Measurements from ENCODE around the gene SOST.

SOST gene

DNA sequence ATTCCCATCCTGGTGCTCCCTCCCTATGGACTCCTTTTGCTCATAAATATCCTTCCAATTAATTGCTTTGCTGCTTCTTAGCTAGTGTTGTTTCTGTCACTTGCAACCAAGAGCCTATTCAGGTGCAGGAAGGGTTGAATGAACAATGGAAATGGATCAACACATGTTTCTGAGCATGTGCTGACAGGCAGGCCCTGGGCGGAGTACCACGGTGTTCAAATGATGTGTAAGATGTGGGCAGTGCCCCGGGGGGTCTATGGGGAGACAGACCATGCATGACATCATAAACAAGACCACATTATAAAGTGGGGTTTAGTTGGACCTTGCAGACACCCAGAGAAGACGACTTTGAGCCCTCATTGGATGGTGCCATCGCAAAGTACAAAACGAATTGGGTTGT, 48.5 kb downstream of the SOST start:
- peaks cover 41% of the 10 kb centered on the region for H3K27me3 ChIP-seq (ENCODE audit: insufficient read depth, low read depth)
- no peak overlapping the region for H3K9ac ChIP-seq
- no peak overlapping the region for H2AFZ ChIP-seq (ENCODE audit: low read depth)
- no peaks in the 10 kb centered on the region for H4K20me1 ChIP-seq (ENCODE audit: insufficient read depth)
- no peak overlapping the region for H3K27ac ChIP-seq
- no peak overlapping the region for H3K4me2 ChIP-seq
- no peak overlapping the region for H3K4me3 ChIP-seq (IDR thresholded peaks at IDR 0.05; ENCODE audit: insufficient read depth, low read depth, low read length)
- no peaks in the 10 kb centered on the region for H3K36me3 ChIP-seq (ENCODE audit: insufficient read depth)
- H3K79me2 ChIP-seq (ENCODE audit: insufficient read depth, low read depth), result no peaks in the 10 kb centered on the region
- H3K4me1 ChIP-seq (ENCODE audit: low read depth, poor library complexity, severe bottlenecking), result no peaks in the 10 kb centered on the region
- no peak for TF ChIP-seq CTCF (conservative IDR thresholded peaks at IDR 0.05; ENCODE audit: low read depth, low read length)

DNA sequence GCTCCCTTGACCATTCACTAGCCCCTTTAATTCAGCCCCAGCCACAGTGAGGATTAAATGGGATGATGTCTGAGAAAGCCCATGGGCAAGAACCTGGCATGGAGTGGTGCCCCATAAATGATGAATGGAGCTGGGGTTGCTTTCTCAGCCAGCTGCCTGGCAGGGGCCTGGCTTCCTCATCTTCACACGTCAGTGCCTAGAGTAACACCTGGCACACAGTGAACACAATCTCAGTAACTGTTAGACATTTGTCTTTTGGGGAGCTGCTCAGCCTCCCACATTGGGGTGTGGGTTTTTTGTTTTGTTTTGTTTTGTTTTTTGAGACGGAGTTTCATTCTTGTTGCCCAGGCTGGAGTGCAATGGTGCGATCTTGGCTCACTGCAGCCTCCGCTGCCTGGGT, 49.4 kb downstream of the SOST start:
- no peaks in the 10 kb centered on the region for H3K4me1 ChIP-seq (ENCODE audit: low read depth, poor library complexity, severe bottlenecking)
- H3K27ac ChIP-seq, result no peak overlapping the region
- H2AFZ ChIP-seq (ENCODE audit: low read depth), result no peak overlapping the region
- H3K4me2 ChIP-seq, result no peak overlapping the region
- H4K20me1 ChIP-seq (ENCODE audit: insufficient read depth), result no peaks in the 10 kb centered on the region
- peaks cover 32% of the 10 kb centered on the region; the same call in 1 of the 2 replicates for H3K27me3 ChIP-seq (ENCODE audit: insufficient read depth, low read depth)
- no peak for TF ChIP-seq CTCF (conservative IDR thresholded peaks at IDR 0.05; ENCODE audit: low read depth, low read length)
- no peak overlapping the region for H3K4me3 ChIP-seq (IDR thresholded peaks at IDR 0.05; ENCODE audit: insufficient read depth, low read depth, low read length)
- no peaks in the 10 kb centered on the region for H3K36me3 ChIP-seq (ENCODE audit: insufficient read depth)
- H3K79me2 ChIP-seq (ENCODE audit: insufficient read depth, low read depth), result no peaks in the 10 kb centered on the region
- no peak overlapping the region for H3K9ac ChIP-seq

GRCh38 chr17:43707184-43707583, 51.4 kb downstream of the SOST start:
- no peak overlapping the region for H3K27ac ChIP-seq
- peaks cover 2% of the 10 kb centered on the region for H3K4me1 ChIP-seq (ENCODE audit: low read depth, poor library complexity, severe bottlenecking)
- H3K4me2 ChIP-seq, result no peak overlapping the region
- TF ChIP-seq CTCF (conservative IDR thresholded peaks at IDR 0.05; ENCODE audit: low read depth, low read length), result no peak
- no peaks in the 10 kb centered on the region for H4K20me1 ChIP-seq (ENCODE audit: insufficient read depth)
- H3K36me3 ChIP-seq (ENCODE audit: insufficient read depth), result no peaks in the 10 kb centered on the region
- H3K79me2 ChIP-seq (ENCODE audit: insufficient read depth, low read depth), result no peaks in the 10 kb centered on the region
- H2AFZ ChIP-seq (ENCODE audit: low read depth), result no peak overlapping the region
- H3K27me3 ChIP-seq (ENCODE audit: insufficient read depth, low read depth), result peaks cover 16% of the 10 kb centered on the region; the same call in 1 of the 2 replicates
- no peak overlapping the region for H3K4me3 ChIP-seq (IDR thresholded peaks at IDR 0.05; ENCODE audit: insufficient read depth, low read depth, low read length)
- no peak overlapping the region for H3K9ac ChIP-seq

DNA sequence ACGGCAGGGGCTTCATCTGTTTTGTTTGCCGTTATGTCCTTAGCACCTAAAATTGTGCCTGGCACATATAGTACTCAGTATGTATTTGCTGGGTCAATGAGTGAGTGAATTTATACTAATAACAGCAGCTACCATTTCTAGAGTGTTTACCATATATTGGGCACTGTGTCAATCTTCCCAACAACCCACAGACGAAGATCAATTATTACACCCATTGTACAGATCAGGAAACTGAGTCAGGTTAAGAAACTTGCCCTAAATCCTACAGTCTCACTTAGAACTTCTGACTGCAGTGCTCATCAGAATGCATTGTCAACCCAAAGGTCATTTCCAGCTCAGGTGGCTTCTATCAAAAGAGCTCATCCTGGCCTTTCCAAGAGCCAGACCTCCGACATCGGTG, 52.4 kb downstream of the SOST start:
- no peak for TF ChIP-seq CTCF (conservative IDR thresholded peaks at IDR 0.05; ENCODE audit: low read depth, low read length)
- Histone ChIP-seq H3K27ac (no peak overlapping the region), H2AFZ (ENCODE audit: low read depth) (no peak overlapping the region), H3K79me2 (ENCODE audit: insufficient read depth, low read depth) (no peaks in the 10 kb centered on the region), H3K4me1 (ENCODE audit: low read depth, poor library complexity, severe bottlenecking) (peaks cover 11% of the 10 kb centered on the region), H3K36me3 (ENCODE audit: insufficient read depth) (no peaks in the 10 kb centered on the region), H3K27me3 (ENCODE audit: insufficient read depth, low read depth) (peaks cover 8% of the 10 kb centered on the region; the same call in 1 of the 2 replicates), H3K4me2 (no peak overlapping the region), H3K9ac (no peak overlapping the region), H4K20me1 (ENCODE audit: insufficient read depth) (no peaks in the 10 kb centered on the region), H3K4me3 (IDR thresholded peaks at IDR 0.05; ENCODE audit: insufficient read depth, low read depth, low read length) (no peak overlapping the region)

Measured in KMS-11 (cell line).